ENCODE results near the gene NDUFA5.
"Not testable (repeated sequence)": the region's sequence is repeated elsewhere in the genome, so short reads cannot be mapped to it uniquely, and the experiment has no call there.

NDUFA5 gene

DNA sequence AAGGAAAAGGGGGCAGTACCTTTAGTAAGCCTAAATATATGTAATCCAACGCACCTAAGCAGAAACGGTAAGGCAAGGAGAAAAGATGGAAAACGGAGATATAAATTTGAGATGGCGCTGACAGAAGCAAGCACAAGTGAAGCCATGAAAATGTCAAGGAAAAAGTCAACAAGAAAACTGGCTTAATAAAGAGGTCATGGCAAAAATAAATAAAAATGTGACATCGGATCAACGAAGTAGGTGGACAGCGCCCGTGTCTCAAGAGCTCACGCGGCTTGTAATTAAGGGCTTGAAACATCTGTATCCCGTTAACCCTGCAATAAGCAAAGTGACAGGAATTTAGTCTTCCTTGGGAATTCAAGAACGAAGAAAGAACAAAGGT is 611 bp downstream of the NDUFA5 start:
- no peak for DNase-seq (ENCODE audit: low read depth, low spot score)

DNA sequence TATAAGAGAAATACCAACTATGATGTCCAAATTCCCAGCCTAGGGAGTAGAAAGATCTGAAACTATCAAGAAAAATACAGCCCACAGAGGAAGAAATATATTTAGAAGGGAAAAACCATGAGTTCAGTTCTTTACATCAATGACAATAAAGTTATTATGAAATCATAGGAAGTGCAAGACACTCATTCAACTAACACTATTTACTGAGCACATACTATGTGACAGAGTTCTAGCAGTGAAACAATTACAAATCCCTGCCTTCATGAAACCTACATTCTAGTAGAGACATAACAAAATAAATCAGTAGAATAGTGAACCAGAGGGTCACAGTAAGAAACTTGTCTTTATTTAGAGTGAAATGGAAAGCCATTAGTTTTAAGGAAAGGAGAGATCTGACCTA is 2.1 kb downstream of the NDUFA5 start:
- no peak for DNase-seq (ENCODE audit: low read depth, low spot score)

DNA sequence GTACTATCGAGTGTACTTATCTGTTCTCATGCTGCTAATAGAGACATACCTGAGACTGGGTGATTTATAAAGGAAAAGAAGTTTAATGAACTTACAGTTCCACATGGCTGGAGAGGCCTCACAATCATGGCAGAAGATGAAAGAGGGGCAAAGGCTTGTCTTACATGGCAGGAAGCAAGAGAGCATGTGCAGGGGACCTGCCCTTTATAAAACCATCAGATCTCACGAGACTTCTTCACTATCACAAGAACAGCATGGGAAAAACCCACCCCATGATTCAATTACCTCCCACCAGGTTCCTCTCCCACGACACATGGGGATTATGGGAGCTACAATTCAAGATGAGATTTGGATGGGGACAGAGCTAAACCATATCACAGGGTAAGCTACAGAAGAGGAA is 4.5 kb downstream of the NDUFA5 start:
- DNase-seq (ENCODE audit: low read depth, low spot score): no peak

DNA sequence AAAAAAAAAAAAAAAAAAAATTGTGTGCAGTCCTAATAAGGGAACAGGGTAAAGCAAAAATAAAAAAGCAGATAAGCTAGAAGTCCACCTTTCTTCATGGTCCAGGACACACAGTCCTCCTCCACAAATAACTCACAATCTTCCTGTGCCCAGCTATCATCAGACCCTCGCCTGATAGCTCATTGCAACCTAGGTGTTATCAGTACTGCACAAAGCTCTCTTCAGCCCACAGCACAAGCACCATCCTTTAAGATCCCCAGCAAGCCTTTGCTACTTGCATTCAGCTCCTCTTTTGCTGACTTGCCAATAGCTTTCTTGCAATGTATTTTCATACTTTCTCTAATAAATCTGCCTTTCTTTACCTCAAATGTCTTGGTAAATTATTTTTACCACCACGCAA is 5.0 kb downstream of the NDUFA5 start:
- no peak for DNase-seq (ENCODE audit: low read depth, low spot score)

DNA sequence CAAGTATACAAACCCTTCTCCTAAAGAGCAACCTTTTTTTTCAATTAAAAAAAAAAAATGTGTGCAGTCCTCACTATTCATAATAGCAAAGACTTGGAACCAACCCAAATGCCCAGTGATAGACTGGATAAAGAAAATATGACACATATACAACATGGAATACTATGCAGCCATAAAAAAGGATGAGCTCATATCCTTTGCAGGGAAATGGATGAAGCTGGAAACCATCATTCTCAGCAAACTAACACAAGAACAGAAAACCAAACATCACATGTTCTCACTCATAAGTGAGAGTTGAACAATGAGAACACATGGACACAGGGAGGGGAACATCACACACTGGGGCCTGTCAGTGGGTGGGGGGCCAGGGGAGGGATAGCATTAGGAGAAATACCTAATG is 5.5 kb downstream of the NDUFA5 start:
- not testable (repeated sequence) for DNase-seq (ENCODE audit: low read depth, low spot score)

DNA sequence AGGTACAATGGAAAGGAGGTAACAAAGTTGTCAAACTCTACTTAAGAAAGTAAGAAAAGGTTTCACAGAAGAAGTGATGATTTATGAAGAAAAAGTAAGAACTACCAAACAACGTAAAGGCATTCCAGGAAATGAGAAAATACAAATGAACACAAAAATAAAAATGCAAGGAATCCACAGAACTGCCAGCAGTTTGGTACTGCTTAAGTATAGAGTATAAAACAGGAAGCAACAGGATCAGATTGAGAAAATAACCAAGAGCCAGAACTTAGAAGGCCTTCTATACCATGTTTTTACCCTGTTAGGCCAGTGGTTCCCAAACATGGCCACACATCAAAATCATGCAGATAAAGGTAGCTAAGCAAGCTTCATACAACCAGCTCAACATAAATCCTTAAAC is 9.2 kb downstream of the NDUFA5 start:
- no peak for DNase-seq (ENCODE audit: low read depth, low spot score)

DNA sequence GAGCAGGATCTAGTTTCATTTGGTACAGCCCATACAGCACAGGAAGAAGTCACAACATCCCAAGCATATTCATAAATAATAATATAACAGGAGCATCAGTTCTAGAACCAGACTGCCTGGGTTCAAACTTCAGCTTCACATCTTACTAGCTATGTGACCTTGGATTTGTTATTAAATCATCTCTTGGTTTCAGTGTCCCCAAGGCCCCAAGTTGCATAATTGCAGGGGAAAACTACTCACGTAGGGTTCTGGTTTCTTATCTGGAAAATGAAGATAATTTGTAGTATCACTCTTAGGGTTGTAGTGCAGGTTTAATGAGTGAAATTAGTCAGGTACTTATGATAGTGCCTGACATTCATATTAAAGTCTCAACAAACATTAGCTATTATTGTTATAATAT is 17.7 kb downstream of the NDUFA5 start:
- no peak for DNase-seq (ENCODE audit: low read depth, low spot score)

DNA sequence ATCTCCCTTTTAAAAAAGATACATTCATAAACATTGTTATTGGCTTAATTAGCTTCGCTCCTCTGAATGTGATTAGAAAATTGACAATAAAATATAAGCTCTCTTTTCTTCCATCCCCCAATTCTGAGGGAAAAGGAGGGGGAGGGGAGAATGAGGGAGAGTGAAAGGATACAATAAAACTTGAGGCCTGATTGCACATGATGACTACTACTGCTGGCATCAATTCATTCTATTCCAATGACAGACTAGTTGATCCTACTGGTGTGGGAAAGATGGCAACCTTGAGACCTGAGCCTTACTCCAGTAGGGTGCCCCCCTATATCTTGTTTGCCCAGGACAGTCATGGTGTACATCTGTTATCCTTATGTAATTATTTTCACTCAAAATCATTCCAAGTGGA is 18.7 kb downstream of the NDUFA5 start:
- DNase-seq (ENCODE audit: low read depth, low spot score): no peak

DNA sequence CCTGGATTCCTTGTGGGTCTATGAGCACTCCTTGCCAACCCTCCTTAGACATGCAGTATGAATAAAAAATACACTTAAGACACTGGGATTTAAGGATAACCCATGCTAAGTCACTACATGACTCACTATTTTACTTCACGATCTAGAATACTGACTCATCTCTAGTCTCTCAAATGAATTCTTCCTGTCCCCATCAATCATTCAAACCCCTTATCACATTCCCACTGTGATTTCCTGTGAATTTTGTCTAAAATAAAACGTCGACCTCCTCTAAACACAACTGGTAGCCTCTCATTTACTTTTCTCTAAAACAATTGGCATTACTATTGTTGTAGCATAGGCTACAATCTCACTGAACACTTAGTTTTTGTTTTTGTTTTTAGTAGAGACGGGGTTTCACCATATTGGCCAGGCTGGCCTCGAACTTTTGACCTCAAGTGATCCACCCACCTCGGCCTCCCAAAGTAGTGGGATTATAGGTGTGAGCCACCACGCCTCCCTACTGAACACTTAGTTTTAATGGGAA is 19.4 kb downstream of the NDUFA5 start:
- DNase-seq (ENCODE audit: low read depth, low spot score): no peak

DNA sequence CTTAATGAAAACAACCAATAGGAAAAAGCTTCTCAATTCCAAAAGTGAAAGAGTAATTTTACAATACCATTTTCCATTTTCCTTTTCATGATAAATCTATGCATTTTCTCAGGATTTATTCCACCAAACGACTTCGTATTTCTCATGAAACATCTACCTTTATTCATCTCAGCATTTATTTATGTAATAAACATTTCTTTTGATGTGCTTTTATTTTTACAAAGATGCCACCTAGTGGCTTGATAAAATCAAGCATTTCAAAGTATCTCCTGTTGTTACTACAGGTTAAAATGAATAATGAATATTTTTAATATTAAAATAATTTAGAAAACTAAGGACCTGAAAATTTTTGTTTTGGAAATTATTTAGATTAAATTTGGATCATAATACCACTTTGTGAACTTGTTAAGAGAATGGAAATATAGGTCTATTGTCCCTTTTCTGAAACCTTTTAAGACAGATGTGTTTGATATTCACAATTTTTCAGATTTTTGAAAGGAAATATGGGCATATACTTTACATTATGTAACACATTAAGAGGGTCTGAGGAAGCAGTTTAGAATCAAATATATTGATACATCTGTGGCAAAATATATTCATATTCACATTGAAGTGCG is 20.5 kb downstream of the NDUFA5 start:
- DNase-seq (ENCODE audit: low read depth, low spot score): no peak

DNA sequence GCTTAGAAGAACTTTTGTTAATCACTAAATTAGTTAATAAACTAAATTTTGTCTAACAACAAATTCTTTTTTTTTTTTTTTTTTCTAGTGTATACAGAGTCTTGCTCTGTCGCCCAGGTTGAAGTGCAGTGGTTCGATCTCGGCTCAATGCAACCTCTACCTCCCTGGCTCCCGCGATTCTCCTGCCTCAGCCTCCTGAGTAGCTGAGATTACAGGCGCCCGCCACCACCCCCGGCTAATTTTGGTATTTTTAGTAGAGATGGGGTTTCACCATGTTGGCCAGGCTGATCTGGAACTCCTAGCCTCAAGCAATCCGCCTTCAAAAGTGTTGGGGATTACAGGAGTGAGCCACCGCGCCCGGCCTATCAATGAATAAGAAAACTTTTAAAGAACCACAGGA is 22.1 kb downstream of the NDUFA5 start:
- DNase-seq (ENCODE audit: low read depth, low spot score): no peak

DNA sequence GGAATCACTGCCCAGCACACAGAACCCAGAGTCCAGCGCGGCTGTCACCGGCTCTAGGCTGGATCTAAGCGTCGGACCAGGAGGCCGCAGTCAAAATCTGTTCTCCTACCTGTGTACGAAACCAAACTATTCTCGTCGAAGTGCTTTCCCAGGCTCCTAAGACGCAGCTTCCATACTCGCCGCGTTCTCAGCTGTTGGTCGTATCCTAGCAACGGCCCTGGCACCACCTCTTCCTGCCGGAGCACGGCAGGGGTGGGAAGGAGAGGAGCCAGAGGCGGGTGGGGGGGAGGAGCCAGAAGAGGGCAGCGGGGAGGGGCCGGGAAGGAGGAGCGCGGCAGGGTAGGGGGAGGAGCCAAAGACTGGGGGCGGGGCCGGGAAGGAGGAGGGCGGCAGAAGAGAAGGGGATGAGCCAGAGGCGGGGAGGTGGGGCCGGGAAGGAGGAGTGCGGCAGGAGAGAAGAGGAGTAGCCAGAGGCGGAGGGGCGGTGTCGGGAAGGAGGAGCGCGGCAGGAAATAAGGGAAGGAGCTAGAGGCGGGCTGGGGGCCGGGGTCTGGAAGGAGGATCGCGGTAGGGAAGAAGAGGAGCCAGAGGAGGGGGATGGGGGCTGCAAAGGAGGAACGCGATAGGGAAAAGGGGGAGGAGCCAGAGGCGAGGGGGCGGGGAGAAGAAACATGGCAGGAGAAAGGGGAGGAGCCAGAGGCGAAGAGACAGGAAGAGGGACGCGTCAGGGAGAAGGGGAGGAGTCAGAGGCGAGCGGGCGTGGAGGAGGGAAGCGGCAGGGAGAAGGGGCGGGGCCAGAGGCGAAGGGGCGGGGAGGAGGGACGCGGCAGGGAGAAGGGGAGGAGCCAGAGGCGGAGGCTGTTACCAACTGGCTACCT is 23.0 kb downstream of the NDUFA5 start, which contains the start of gene IQUB:
TSS of gene IQUB (minus strand) at position 213 of the 878 bp plus-strand sequence. CDS start 22,255 bp downstream, outside the sequence.
- DNase-seq (ENCODE audit: low read depth, low spot score): peak; percentile 73

DNA sequence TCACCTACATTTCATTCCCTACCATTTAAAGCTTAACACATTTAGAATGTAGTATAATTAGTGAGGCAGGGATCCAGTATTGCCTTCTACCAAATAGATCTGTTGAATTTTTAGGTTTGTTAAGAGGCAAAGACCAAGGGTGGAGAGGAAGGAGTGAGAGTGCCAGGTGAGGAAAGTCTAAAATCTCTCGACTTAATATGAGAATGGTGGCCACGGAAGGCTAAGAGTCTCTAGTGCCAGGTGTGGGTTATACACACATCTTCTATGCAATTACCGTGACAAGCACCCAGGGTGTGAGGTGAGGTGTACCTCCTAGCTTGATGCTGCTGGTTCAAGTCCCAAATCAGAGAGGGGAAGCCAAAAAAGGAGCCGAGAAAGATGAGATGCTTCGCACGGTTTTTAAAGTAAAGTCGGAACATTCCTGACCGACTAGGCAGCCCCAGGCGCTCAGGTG is 23.7 kb downstream of the NDUFA5 start:
- DNase-seq (ENCODE audit: low read depth, low spot score): no peak

DNA sequence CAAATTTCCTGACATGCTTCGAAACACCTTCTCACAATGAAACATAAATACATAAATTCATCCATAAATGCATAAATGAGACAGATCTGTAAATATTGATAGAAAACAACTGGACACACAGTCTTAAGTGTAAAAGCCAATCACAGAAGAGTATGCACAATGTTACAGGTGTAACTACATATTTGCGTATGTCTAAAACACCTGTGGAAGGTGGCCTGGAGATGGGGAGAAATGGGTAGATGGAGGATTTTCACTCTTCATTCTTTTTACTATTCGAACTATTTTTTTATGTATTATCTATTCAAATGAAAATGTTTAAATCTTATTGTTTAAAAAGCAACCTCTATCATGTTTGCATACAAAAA is 24.1 kb downstream of the NDUFA5 start:
- no peak for DNase-seq (ENCODE audit: low read depth, low spot score)

DNA sequence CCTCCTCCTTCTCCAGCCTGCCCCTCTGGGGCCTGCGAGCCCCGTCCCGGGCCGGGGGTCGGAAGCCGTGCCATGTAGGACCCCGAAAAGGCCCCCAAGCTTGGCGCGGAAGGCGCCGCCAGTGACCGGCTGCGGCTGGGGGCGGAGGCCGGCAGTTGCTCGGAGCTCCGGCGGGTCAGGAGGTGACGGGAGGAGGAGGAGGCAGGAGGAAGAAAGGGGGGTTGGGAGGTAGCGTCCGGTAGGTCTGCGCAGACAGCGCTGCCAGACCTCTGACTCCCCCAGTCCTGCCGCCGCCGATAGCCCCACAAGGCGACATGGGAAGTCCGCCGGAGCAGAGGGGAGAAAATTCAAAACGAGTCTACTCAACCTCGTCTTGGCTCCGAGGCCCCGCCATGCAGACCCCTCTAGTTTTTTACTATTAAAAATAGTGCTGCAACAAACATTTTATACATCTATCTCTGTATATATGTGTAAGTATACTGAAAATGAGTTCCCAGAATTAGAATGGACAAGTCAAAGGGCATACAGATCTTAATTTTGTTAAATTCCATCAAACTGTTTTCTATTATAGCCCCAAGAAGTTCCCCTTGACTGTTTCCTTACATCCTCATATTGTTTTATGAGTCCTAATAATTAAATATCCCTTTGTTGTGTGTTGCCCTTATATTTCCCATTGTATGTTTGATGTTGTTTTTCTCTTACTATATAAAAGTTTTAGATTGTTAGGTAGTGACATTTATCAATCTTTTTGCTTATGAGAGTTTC is 24.6 kb downstream of the NDUFA5 start:
- not testable (repeated sequence) for DNase-seq (ENCODE audit: low read depth, low spot score)

DNA sequence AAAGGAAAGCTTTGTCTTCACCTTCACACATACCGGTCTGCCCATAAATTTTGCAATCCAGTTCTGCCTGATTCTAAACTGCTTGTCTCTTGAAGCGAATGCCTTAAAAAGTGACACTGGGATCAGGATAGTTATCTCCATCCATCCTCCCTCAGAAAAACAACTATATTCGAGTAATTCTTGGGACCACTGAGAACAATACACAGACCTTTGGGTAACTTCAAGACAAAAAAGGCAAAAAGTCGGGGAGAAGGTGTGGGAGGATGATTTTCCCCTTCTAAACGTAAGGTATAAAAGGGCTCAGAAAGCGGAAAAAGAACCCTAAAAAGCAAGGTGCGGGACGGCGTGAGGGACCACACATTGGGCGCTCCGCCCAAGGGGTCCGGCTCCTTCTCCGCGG is 25.3 kb downstream of the NDUFA5 start:
- not testable (repeated sequence) for DNase-seq (ENCODE audit: low read depth, low spot score)

DNA sequence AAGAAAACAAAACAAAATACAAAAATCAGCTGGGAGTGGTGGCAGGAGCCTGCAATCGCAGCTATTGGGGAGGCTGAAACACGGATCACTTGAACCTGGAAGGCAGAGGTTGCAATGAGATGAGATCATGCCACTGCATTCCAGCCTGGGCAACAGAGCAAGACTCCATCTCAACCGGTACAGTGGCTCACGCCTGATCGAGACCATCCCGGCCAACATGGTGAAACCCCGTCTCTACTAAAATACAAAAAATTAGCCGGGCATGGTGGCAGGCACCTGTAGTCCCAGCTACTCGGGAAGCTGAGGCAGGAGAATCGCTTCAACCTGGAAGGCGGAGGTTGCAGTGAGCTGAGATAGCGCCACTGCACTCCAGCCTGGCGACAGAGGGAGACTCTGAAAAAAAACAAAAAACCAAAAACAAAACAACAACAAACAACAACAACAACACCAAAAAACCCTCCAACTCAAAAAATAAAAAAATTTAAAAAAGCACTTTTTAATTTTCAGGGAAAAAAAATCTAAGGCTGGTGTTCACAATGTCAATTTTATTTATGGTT is 27.5 kb downstream of the NDUFA5 start:
- DNase-seq (ENCODE audit: low read depth, low spot score): not testable (repeated sequence)

DNA sequence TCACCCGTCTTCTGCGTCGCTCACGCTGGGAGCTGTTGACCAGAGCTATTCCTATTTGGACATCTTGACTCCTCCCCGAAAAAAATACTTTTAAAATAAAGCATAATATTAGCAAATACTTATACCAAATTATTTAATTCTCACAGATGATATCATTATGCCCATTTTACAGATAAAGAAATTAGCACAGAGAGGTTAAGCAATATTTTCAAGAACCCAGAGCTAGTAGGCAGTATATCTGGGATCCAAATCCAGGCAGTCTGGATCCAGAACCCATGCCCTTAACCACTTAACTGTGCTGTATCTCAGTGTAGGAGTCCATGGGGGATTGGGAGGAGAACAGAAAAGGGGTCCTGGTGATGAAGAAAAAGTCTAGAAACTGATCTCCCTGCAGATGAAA is 29.4 kb downstream of the NDUFA5 start:
- DNase-seq (ENCODE audit: low read depth, low spot score): no peak

DNA sequence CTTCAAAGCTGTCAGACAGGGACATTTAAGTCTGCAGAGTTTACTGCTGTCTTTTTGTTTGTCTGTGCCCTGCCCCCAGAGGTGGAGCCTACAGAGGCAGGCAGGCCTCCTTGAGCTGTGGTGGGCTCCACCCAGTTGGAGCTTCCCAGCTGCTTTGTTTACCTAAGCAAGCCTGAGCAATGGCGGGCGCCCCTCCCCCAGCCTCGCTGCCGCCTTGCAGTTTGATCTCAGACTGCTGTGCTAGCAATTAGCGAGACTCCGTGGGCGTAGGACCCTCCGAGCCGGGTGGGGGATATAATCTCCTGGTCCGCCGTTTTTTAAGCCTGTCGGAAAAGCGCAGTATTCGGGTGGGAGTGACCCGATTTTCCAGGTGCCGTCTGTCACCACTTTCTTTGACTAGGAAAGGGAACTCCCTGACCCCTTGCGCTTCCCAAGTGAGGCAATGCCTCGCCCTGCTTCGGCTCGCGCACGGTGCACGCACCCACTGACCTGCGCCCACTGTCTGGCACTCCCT is 29.8 kb downstream of the NDUFA5 start:
- not testable (repeated sequence) for DNase-seq (ENCODE audit: low read depth, low spot score)

DNA sequence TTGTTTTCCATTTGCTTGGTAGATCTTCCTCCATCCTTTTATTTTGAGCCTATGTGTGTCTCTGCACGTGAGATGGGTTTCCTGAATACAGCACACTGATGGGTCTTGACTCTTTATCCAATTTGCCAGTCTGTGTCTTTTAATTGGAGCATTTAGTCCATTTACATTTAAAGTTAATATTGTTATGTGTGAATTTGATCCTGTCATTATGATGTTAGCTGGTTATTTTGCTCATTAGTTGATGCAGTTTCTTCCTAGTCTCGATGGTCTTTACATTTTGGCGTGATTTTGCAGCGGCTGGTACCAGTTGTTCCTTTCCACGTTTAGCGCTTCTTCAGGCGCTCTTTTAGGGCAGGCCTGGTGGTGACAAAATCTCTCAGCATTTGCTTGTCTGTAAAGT is 31.1 kb downstream of the NDUFA5 start:
- not testable (repeated sequence) for DNase-seq (ENCODE audit: low read depth, low spot score)

DNA sequence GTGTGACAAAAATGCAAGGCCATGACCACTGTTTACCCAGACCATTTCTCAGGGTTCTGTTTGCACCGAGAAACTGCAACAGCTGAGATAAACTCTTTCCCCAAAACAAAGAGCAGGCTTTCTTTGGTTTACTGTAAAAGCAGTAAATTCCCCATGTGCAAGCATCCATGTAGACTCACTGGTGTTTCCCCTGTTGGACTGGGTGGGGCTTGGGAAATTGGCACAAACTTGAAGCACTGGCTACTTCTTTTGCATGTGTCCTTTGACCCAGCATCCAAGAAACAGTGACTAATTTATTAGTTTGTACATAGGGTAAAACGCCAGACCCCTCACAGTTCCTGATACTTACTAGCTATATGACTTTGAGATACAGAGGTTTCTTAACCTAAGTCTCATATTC is 35.6 kb downstream of the NDUFA5 start:
- no peak for DNase-seq (ENCODE audit: low read depth, low spot score)

DNA sequence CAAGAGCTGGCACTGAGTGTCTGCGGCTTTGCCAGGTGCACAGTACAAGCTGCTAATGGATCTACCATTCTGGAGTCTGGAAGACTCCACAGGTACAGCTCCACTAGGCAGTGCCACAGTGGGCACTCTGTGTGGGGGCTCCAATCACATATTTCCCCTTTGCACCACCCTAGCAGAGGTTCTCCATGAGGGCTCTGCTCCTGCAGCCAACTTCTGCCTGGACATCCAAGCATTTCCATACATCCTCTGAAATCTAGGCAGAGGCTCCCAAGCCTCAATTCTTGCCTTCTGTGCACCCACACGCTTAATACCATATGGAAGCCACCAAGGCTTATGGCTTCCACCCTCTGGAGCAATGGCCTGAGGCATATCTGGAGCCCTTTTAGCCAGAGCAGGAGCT is 52.4 kb downstream of the NDUFA5 start:
- no peak for DNase-seq (ENCODE audit: low read depth, low spot score)
